K562 (cell line): ENCODE data around the gene DYRK2. TPM values are rescaled to one million over a fixed set of nuclear protein-coding genes. Genes with fewer than 3 reads are reported as not detected.

Source experiments
- ATAC-seq: fragments of 200-7000 bp; cut with Tn5 transposase; 3 replicates; pipeline ENCODE4 v1.9.1; 2020; ENCODE audit warnings: moderate library complexity
- BruUV-seq: library from RNA; stranded (reverse); fragments of 400-500 nt; replicated peaks from 2 replicates; lab custom pipeline; 2021; lab: Mats Ljungman, UMichigan
- CTCF ChIA-PET: fragments of 300-600 bp; formaldehyde crosslinking; extraction: SDS; loops from one replicate; lab custom pipeline; 2021; ENCODE audit warnings: low intra/inter-chr PET ratio; lab: Yijun Ruan, JAX
- POLR2A ChIA-PET: fragments of 300-600, 350-650 bp; sonication (Branson Sonifier 250); formaldehyde crosslinking; extraction: SDS; loops from one replicate; lab custom pipeline; 2021; ENCODE audit warnings: antibody characterized with exemption, inconsistent platforms; lab: Yijun Ruan, JAX
- DNase-seq, 4 experiments: peaks; one replicate each; pipeline versions ENCODE4 v3.0.0 to v3.0.0-alpha.2; 2011 to 2018; ENCODE audit warnings: low spot score in 3 of 4, mixed read lengths in 3 of 4; ENCODE audit errors: extremely low read depth in 1 of 4
- FAIRE-seq: peaks from 2 replicates; lab custom pipeline; 2011; peaks lifted over from hg19 to GRCh38; lab: Jason Lieb, UNC
- H2AFZ ChIP-seq: 2 replicates; pipeline ENCODE4 v1.6.0; 2011; ENCODE audit warnings: low read depth, low read length, control low read depth, inconsistent platforms
- H3K27ac ChIP-seq: fragments of 200-600 bp; 3 replicates; pipeline ENCODE4 v1.8.0; 2011; ENCODE audit warnings: low read depth, mild to moderate bottlenecking, control low read depth, inconsistent platforms, low read length, moderate library complexity, mixed read lengths; ENCODE audit errors: extremely low read depth
- H3K27me3 ChIP-seq, 2 experiments: fragments of 300-600 bp in 1 of 2; 2 replicates in 1 of 2; 3 replicates in 1 of 2; pipeline versions ENCODE4 v1.6.0 to v1.8.0; 2011; ENCODE audit warnings: inconsistent platforms in 2 of 2, low read length in 2 of 2, mild to moderate bottlenecking in 1 of 2, mixed read lengths in 1 of 2, moderate library complexity in 1 of 2; ENCODE audit not compliant: control insufficient read depth in 2 of 2, insufficient read depth in 2 of 2
- H3K36me3 ChIP-seq: fragments of 300-600 bp; 3 replicates; pipeline ENCODE4 v1.8.0; 2011; ENCODE audit warnings: mild to moderate bottlenecking, low read length, inconsistent platforms; ENCODE audit not compliant: control insufficient read depth, insufficient read depth
- H3K4me1 ChIP-seq, 2 experiments: fragments of 200-600 bp in 1 of 2; replicated peaks in 1 of 2; 2 replicates in 1 of 2; 3 replicates in 1 of 2; pipeline versions ENCODE4 v1.5.1 to v1.8.0; 2011; ENCODE audit warnings: inconsistent platforms in 2 of 2, low read length in 2 of 2, mild to moderate bottlenecking in 1 of 2, mixed read lengths in 1 of 2, moderate library complexity in 1 of 2; ENCODE audit not compliant: control insufficient read depth in 2 of 2, insufficient read depth in 2 of 2
- H3K4me2 ChIP-seq: 2 replicates; pipeline ENCODE4 v1.6.1; 2011; ENCODE audit warnings: low read length, control low read depth, inconsistent platforms, mixed read lengths; ENCODE audit not compliant: insufficient read depth
- H3K4me3 ChIP-seq: fragments of 200-600 bp; sonication (generic), shearing (Covaris generic); 2 replicates; pipeline ENCODE4 v1.5.1; 2016; ENCODE audit warnings: control low read depth, inconsistent platforms
- H3K79me2 ChIP-seq: fragments of 200-600 bp; 3 replicates; pipeline ENCODE4 v1.8.0; 2011; ENCODE audit warnings: low read length, inconsistent platforms; ENCODE audit not compliant: control insufficient read depth, insufficient read depth
- H3K9ac ChIP-seq, 2 experiments: 2 replicates each; pipeline versions ENCODE4 v1.6.0 to v1.6.1; 2011; ENCODE audit warnings: low read depth in 2 of 2, low read length in 2 of 2, control low read depth in 1 of 2, inconsistent platforms in 1 of 2, mild to moderate bottlenecking in 1 of 2, mixed read lengths in 1 of 2; ENCODE audit not compliant: insufficient read depth in 1 of 2
- H3K9me1 ChIP-seq: one replicate; pipeline ENCODE4 v1.6.0; 2011; ENCODE audit warnings: inconsistent platforms, mild to moderate bottlenecking, low read length, moderate library complexity; ENCODE audit not compliant: control insufficient read depth, insufficient read depth
- H3K9me3 ChIP-seq: replicated peaks from 2 replicates; pipeline ENCODE4 v1.5.1; 2011; ENCODE audit warnings: low read depth, low read length, inconsistent platforms; ENCODE audit not compliant: control insufficient read depth, insufficient read depth
- H4K20me1 ChIP-seq: replicated peaks from 2 replicates; pipeline ENCODE4 v1.6.1; 2011; ENCODE audit warnings: low read length, inconsistent platforms, mixed read lengths; ENCODE audit not compliant: control insufficient read depth, insufficient read depth
- ARID4B ChIP-seq: sonication (generic); formaldehyde crosslinking; IDR thresholded peaks from 2 replicates; pipeline ENCODE4 v1.8.0; 2022; ENCODE audit warnings: mild to moderate bottlenecking, missing genetic modification reagents
- KDM4B ChIP-seq, 2 experiments: fragments of 450-650 bp in 1 of 2; sonication (generic) in 1 of 2; IDR thresholded peaks; 2 replicates each; pipeline ENCODE4 v1.6.1; 2016 to 2017; ENCODE audit warnings: borderline replicate concordance in 2 of 2, antibody characterized with exemption in 1 of 2, low read depth in 1 of 2, mild to moderate bottlenecking in 1 of 2
- LEF1 ChIP-seq: fragments of 450-650 bp; IDR thresholded peaks from 2 replicates; pipeline ENCODE4 v1.6.1; 2016; ENCODE audit warnings: mild to moderate bottlenecking
- NFRKB ChIP-seq: fragments of 450-650 bp; IDR thresholded peaks from 2 replicates; pipeline ENCODE4 v1.6.1; 2016; ENCODE audit warnings: low read depth
- SMARCA5 ChIP-seq: fragments of 450-650 bp; IDR thresholded peaks from 2 replicates; pipeline ENCODE4 v1.6.1; 2016
- WGBS: fragments of 100-300 bp; shearing (Covaris generic); methylation state at CpG from one replicate; pipeline ENCODE4 v1.1.6; 2016; ENCODE audit warnings: low coverage, mixed read lengths; ENCODE audit not compliant: insufficient coverage; ENCODE audit errors: missing lambda C conversion rate; 5-methylcytosine and 5-hydroxymethylcytosine counted together
- in situ Hi-C: fragments of 300-500 bp; cut with MboI; formaldehyde crosslinking; loops from 4 replicates; pipeline ENCODE4 v1.15.0; 2018; ENCODE audit warnings: inconsistent platforms, mixed read lengths
- intact Hi-C: fragments of 100-400 bp; cut with micrococcal nuclease; formaldehyde crosslinking; loops from 2 replicates; pipeline ENCODE4 v1.14.2; 2022
- polyA plus RNA-seq, 8 experiments: library from polyadenylated mRNA; depleted of rRNA in 4 of 8; stranded (reverse) in 5 of 8; unstranded in 3 of 8; fragments of >200 nt; fragmentation: Nextera tagmentation in 2 of 8; fragmentation: Illumina TruSeq in 1 of 8; extraction: Ambion mirVana in 2 of 8; extraction: Trizol in 1 of 8; gene quantifications; 2 replicates each; pipeline versions ENCODE4 v1.2.1 to v1.2.3, GENCODE V29; 2011 to 2014; ENCODE audit warnings: inconsistent platforms in 1 of 8, missing spikeins in 1 of 8
- total RNA-seq, 7 experiments: library from RNA; depleted of rRNA in 6 of 7; stranded (reverse); fragments of >200 nt in 6 of 7; fragmentation: Illumina TruSeq in 2 of 7; extraction: Trizol in 2 of 7; gene quantifications; 2 replicates each; pipeline versions ENCODE4 v1.2.1 to v1.2.3, GENCODE V29; 2011 to 2021; ENCODE audit warnings: low replicate concordance in 1 of 7
- TF ChIP-seq, protein P1 (sequence below): fragments of 450-650 bp; conservative IDR thresholded peaks from 2 replicates; pipeline ENCODE4 v1.6.1; 2016; ENCODE audit warnings: missing genetic modification characterization, low read depth, mild to moderate bottlenecking, missing compliant biosample characterization, moderate library complexity
- TF ChIP-seq, protein P2 (sequence below): sonication (generic); formaldehyde crosslinking; IDR thresholded peaks from 2 replicates; pipeline ENCODE4 v1.9.0; 2022; ENCODE audit warnings: mild to moderate bottlenecking, missing genetic modification reagents
- TF ChIP-seq, protein P3 (sequence below): fragments of 250-450 bp; sonication (Bioruptor Pico); IDR thresholded peaks from 2 replicates; pipeline ENCODE4 v1.4.0; 2020
- TF ChIP-seq, protein P4 (sequence below): fragments of 450-650 bp; formaldehyde crosslinking; IDR thresholded peaks from 2 replicates; pipeline ENCODE4 v1.4.0; 2020; ENCODE audit warnings: mild to moderate bottlenecking, moderate library complexity
- TF ChIP-seq, protein P5 (sequence below): fragments of 450-650 bp; formaldehyde crosslinking; IDR thresholded peaks from 2 replicates; pipeline ENCODE4 v1.4.0; 2022; ENCODE audit warnings: missing genetic modification characterization

DYRK2 gene
- total and polyA plus RNA-seq, 9 of the 15 experiments (the other 6 are each of a cell fraction or from before 2014, with no cell fraction given) = 1.7 to 15.4 (median 8.4) TPM

DNA sequence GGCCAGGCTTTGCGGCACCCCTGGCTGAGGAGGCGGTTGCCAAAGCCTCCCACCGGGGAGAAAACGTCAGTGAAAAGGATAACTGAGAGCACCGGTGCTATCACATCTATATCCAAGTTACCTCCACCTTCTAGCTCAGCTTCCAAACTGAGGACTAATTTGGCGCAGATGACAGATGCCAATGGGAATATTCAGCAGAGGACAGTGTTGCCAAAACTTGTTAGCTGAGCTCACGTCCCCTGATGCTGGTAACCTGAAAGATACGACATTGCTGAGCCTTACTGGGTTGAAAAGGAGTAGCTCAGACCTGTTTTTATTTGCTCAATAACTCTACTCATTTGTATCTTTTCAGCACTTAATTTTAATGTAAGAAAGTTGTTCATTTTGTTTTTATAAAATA is 9.9 kb downstream of the DYRK2 start (continued):
- TF ChIP-seq ARID4B = no peak
- TF ChIP-seq, all 486 proteins: peak for 0

DNA sequence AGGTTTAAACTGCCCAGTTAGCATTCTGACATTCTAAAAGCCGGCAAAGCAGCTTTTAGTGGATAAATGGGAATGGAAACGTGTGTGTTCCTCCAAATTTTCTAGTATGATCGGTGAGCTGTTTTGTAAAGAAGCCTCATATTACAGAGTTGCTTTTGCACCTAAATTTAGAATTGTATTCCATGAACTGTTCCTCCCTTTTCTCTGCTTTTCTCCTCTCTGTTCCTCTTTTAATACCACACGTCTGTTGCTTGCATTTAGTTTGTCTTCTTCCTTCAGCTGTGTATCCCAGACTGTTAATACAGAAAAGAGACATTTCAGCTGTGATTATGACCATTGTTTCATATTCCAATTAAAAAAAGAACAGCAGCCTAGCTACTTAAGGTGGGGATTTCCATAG is 10.7 kb downstream of the DYRK2 start:
- ATAC-seq (no peak), FAIRE-seq (no peak), DNase-seq (no peak)
- Histone ChIP-seq H3K9me3 (no peaks in the 10 kb centered on the region), H3K79me2 (peaks cover 29% of the 10 kb centered on the region; the same call in 2 of the 3 replicates), H3K4me3 (no peak overlapping the region), H3K27me3 (no peaks in the 10 kb centered on the region), H3K4me1 (peaks cover 0 to 7% of the 10 kb centered on the region in 2 experiments; a peak in 2 of 5 replicates), H3K9ac (no peak overlapping the region), H2AFZ (no peak overlapping the region), H3K4me2 (no peak overlapping the region), H4K20me1 (peaks cover 5% of the 10 kb centered on the region; the same call in 1 of the 2 replicates), H3K36me3 (peaks cover 43% of the 10 kb centered on the region; the same call in 2 of the 3 replicates), H3K9me1 (no peaks in the 10 kb centered on the region), H3K27ac (no peak overlapping the region)
- intact Hi-C loops = no loop called here
- BruUV-seq = no TSS peak
- CTCF ChIA-PET = no interaction called here
- POLR2A ChIA-PET = interaction anchor here (1.4 kb wide), 1 partner anchor 8 kb away, joined by 3 read pairs; no protein-coding TSS in a partner anchor
- in situ Hi-C loops = no loop called here
- 69% methylated on average over 4 of the region's 4 CpGs for WGBS
- TF ChIP-seq, protein P1, sequence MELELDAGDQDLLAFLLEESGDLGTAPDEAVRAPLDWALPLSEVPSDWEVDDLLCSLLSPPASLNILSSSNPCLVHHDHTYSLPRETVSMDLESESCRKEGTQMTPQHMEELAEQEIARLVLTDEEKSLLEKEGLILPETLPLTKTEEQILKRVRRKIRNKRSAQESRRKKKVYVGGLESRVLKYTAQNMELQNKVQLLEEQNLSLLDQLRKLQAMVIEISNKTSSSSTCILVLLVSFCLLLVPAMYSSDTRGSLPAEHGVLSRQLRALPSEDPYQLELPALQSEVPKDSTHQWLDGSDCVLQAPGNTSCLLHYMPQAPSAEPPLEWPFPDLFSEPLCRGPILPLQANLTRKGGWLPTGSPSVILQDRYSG (tag) = no peak
- TF ChIP-seq, protein P2, sequence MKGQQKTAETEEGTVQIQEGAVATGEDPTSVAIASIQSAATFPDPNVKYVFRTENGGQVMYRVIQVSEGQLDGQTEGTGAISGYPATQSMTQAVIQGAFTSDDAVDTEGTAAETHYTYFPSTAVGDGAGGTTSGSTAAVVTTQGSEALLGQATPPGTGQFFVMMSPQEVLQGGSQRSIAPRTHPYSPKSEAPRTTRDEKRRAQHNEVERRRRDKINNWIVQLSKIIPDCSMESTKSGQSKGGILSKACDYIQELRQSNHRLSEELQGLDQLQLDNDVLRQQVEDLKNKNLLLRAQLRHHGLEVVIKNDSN (CRISPR knock-in tag) = no peak
- TF ChIP-seq NFRKB = no peak
- TF ChIP-seq, protein P3, sequence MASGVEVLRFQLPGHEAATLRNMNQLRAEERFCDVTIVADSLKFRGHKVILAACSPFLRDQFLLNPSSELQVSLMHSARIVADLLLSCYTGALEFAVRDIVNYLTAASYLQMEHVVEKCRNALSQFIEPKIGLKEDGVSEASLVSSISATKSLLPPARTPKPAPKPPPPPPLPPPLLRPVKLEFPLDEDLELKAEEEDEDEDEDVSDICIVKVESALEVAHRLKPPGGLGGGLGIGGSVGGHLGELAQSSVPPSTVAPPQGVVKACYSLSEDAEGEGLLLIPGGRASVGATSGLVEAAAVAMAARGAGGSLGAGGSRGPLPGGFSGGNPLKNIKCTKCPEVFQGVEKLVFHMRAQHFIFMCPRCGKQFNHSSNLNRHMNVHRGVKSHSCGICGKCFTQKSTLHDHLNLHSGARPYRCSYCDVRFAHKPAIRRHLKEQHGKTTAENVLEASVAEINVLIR = no peak
- no peak for TF ChIP-seq SMARCA5
- TF ChIP-seq, protein P4, sequence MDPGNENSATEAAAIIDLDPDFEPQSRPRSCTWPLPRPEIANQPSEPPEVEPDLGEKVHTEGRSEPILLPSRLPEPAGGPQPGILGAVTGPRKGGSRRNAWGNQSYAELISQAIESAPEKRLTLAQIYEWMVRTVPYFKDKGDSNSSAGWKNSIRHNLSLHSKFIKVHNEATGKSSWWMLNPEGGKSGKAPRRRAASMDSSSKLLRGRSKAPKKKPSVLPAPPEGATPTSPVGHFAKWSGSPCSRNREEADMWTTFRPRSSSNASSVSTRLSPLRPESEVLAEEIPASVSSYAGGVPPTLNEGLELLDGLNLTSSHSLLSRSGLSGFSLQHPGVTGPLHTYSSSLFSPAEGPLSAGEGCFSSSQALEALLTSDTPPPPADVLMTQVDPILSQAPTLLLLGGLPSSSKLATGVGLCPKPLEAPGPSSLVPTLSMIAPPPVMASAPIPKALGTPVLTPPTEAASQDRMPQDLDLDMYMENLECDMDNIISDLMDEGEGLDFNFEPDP (CRISPR knock-in tag) = no peak
- TF ChIP-seq, protein P5, sequence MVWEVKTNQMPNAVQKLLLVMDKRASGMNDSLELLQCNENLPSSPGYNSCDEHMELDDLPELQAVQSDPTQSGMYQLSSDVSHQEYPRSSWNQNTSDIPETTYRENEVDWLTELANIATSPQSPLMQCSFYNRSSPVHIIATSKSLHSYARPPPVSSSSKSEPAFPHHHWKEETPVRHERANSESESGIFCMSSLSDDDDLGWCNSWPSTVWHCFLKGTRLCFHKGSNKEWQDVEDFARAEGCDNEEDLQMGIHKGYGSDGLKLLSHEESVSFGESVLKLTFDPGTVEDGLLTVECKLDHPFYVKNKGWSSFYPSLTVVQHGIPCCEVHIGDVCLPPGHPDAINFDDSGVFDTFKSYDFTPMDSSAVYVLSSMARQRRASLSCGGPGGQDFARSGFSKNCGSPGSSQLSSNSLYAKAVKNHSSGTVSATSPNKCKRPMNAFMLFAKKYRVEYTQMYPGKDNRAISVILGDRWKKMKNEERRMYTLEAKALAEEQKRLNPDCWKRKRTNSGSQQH (CRISPR knock-in tag) = no peak
- TF ChIP-seq LEF1 = no peak
- no peak for TF ChIP-seq KDM4B (IDR thresholded peaks at IDR 0.05; ENCODE audit: borderline replicate concordance in 2 of 2, low read depth in 1 of 2)
